GM12864 (cell line): ENCODE measurements around the gene COL7A1.
A peak's percentile ranks its signal among the peaks of the same experiment; 100 is the strongest.

Experiments
- DNase-seq: peaks from one replicate; pipeline ENCODE4 v3.0.0-alpha.2; 2011; ENCODE audit warnings: low read depth
- H3K4me3 ChIP-seq: 2 replicates; pipeline ENCODE4 v1.5.1; 2011; ENCODE audit warnings: mild to moderate bottlenecking, low read depth, low read length, control low read depth
- CTCF ChIP-seq: IDR thresholded peaks from 2 replicates; pipeline ENCODE4 v1.5.1; 2011; ENCODE audit warnings: low read depth, mild to moderate bottlenecking, moderate library complexity, low read length, control low read depth, inconsistent platforms; ENCODE audit errors: missing control alignments

The COL7A1 gene

GRCh38 chr3:48635222-48636021, 40.3 kb upstream of the COL7A1 start, which contains the start of gene SLC26A6:
Gene SLC26A6 (minus strand): TSS chr3:48635461. CDS start chr3:48635393, 68 bp downstream.
- TF ChIP-seq CTCF: peak; percentile 81
- H3K4me3 ChIP-seq: peak within 1 kb of the TSS; percentile 87
- peak; percentile 74 for DNase-seq

- peak overlapping the region; percentile 87 for H3K4me3 ChIP-seq
- TF ChIP-seq CTCF: no peak
- DNase-seq: peak; percentile 24
Measured at GRCh38 chr3:48634661-48635221, 39.6 kb upstream of the COL7A1 start.

GRCh38 chr3:48633743-48634142, 38.6 kb upstream of the COL7A1 start:
- TF ChIP-seq CTCF: no peak
- no peak overlapping the region for H3K4me3 ChIP-seq
- DNase-seq: no peak

- DNase-seq: no peak
- no peak for TF ChIP-seq CTCF
- H3K4me3 ChIP-seq: no peak overlapping the region
Measured at GRCh38 chr3:48633256-48633655, 38.1 kb upstream of the COL7A1 start.

- H3K4me3 ChIP-seq: no peak overlapping the region
- no peak for DNase-seq
- TF ChIP-seq CTCF: no peak
Measured at GRCh38 chr3:48631516-48632448, 36.7 kb upstream of the COL7A1 start.

GRCh38 chr3:48630833-48631232, 35.7 kb upstream of the COL7A1 start:
- H3K4me3 ChIP-seq: no peak overlapping the region
- no peak for TF ChIP-seq CTCF
- no peak for DNase-seq
